ENCODE results near the gene GNPDA1.
A peak's percentile ranks its signal among the peaks of the same experiment; 100 is the strongest.

The GNPDA1 gene

DNA sequence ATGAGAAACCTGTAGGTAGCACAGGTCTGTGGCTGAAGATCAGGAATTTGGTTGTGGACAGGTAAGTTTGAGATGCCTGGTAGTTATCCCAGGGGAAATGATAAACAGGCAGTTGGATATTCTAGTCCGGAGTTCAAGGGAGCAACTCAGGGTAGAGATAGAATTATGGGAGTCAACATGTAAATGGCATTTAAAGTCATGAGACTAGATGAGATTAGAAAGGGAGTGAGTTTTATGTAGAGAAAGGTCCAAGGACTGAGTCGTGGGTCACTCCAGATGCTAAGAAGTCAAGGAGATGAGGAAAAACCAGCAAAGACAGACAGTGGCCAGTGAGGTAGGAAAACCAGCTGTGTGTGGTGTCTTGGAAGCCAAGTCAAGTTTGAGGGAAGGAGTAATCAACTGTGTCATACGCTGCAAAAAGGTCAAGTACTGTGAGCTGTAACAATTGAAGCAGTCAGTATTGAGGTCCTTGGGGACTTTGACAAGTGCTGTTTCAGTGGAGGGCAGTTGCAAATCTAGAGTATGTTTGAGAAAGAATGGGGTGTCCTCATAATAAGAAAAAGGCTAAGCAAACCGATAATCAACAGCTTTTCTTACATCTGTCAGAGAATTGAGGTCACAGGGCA lies 18.2 kb downstream of the GNPDA1 start:
- DNase-seq (ENCODE audit: low spot score), result no peak

GRCh38 chr5:141992349-141992963 lies 20.4 kb downstream of the GNPDA1 start:
- DNase-seq (ENCODE audit: low spot score), result peak; percentile 67

GRCh38 chr5:141989720-141990119 lies 23.1 kb downstream of the GNPDA1 start:
- DNase-seq (ENCODE audit: low spot score), result no peak

DNA sequence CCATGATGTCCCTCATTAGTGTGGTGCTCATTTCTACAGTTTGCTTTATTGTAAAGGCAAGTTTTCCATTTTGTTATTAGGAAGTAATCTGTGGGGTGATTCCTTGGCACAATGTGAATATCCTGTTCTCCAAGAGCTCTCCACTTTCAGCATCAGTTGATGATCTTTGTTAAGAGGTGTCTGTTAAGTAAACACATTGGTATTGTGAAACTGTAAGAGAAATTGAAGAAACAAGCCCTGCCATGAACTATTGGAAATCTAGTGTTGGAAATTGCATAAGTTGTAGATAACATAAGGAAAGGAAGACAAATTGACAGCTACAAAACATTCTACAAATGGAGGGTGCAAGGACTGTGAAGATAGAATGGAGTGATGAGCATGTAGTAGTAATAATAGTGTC lies 26.8 kb downstream of the GNPDA1 start:
- no peak for DNase-seq (ENCODE audit: low spot score)

GRCh38 chr5:141982626-141983025 lies 30.2 kb downstream of the GNPDA1 start:
- DNase-seq (ENCODE audit: low spot score), result no peak

- DNase-seq (ENCODE audit: low spot score), result no peak
Observed at GRCh38 chr5:141978389-141978788, 34.4 kb downstream of the GNPDA1 start.

- no peak for DNase-seq (ENCODE audit: low spot score)
Observed at GRCh38 chr5:141976176-141976575, 36.7 kb downstream of the GNPDA1 start.

DNA sequence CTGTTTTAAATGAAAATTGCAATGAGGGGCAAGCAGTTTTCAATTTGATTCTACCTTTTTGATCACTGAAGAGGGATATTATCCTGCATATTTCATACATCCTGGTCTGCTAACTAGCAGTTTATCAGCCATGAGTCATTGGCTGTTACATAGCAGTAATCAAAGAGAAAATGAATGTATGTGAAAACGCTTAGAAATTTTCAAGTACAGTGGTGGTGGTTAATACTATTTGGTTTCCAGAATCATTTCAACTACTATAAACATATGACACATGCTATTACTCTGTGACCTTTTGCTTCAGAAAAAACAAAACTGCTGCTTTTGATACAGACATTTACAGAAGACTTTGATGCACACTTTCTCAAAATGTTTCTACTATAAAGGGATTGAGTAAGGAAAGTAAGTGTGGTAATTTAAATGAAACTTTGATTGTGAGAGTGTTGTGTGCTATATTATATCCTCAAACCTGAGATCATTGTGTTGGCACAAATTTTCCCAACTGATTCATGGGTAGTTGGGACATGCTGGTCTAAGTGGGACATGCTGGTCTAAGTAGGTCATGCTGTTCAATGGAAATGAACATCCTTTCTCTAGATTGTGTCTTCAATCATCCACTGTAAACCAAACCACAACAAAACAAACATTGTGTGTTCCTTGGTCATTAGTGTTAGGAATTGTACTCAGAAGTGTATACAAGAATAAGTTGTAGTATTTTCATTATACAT lies 38.8 kb downstream of the GNPDA1 start:
- no peak for DNase-seq (ENCODE audit: low spot score)

DNA sequence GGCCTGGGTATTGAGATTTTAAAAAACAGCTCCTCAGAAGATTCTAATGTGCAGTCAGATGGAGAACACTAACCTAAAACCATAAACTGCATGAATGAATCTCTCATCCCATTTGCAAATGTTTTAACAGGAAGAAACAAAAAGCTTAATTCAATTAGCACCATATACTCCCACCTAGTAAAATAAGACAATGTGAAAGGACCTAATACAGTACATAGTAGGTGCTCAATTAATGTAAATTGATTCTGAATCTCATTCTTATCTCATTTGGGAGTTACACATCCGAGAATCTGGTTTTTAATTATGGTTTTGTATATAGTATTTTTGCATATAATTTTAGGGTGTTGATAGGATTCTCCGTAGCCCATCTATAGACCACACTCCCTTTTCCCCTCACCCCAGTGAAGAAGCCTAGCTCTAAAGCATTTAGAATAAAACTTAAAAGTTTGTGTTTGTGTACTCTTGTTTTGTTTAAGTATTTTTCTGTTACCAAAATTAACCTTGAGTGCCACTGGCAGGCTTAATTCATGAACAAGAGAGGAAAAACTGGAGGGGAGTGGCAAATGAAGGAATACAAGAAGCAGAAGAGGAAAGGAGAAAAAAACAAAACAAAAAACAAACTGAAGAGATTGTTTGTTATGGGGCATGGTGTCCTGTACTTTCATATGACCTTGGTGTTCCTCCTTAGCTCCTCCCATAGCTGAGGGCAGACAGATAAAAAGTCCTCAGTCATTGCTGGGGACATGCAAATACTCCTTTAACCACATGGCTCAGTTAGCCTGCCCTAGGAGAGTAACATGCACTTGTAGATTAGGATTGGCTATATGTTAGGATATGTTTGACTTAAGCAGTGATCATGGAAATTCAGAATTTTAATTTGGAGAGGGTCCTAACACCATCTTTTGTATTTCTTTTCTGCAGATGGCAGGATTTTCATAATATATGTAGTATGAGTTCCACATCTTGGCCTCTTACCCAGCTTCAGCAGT lies 42.8 kb downstream of the GNPDA1 start:
- peak; percentile 52 for DNase-seq (ENCODE audit: low spot score)

DNA sequence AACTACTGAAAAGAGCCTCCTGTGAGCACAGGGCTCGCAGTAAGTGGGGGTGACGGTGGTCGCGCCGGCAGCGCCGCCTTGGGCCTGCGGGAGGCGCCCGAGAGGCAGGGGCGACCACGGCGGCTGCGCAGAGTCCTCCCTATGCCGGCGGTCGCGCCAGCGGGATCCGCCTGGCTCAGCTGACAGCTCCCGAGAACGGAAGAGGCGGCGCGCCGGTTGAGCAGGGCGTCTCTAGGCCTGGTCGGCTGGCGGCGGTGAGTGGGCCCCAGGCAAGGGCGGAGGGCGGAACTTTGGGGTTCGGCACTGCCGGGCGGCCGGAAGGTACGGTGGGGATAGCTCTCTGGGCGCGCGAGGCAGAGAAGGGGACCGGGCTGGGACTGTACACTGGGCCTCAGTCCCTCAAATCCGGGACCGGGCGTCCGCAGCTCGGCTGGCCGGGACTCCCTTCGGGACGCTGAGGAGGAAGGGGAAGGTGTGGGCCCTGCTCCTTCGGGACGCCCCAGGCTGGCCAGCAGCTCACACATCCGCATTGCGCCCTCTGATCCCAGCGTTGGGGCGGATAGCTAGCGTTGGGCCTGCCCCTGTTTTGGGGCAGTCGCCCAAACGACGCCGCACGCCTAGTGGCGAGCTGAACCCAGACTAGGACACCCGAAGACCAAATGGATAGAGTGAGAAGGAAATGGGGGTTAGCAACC lies 43.8 kb downstream of the GNPDA1 start, which contains the start of gene RNF14:
Gene RNF14 (plus strand): TSS at position 192 of the 695 bp plus-strand sequence. CDS start 4,484 bp downstream, outside the sequence.
- peak; percentile 97 for DNase-seq (ENCODE audit: low spot score)

DNA sequence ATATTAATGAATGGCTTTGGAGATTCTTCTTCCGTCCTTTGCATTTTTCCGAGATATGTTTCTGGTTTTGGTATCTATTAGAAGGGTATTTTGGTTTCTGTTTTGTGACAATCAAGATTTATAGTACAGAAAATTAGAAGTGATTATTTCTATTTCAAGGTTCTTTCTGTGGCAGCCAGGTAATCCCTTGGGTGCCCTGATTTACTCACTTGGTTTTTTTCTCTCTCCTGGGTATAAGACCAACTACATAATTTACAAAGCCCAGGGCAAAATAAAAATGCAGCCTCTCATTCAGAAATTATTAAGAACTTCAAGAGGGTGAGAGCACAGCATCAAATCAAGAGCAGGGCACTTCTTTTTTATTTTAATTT lies 45.9 kb downstream of the GNPDA1 start:
- no peak for DNase-seq (ENCODE audit: low spot score)

DNA sequence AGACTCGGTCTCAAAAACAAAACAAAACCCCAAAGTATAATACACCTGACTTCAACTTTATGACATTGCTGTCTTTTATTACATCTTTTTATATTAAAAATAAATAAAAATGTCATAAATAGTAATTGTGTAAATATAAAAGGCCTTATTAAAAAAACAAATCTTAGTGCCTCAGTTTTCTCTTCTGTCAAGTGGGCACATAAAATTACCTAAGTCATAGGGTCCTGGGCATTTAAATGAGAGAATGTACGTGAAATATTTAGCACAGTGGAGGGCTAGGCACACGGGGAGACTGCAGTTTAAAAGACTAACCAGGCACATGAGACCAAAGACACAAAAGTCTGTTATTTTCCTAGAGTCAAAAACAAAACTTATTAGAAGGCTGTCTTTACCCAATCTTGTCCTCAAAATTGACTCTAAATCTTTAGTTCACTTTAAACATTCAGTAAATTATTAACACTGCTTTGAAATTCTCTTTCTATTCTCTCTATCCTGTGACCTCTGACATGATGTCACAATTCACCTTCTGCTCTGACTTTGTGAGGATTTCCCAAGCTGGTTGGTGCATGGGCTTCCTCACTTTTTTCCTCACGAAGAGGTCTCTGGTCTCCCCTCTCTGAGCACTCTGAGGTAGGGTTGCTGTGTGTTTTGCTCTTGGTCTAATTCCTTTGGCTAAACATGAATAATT lies 46.4 kb downstream of the GNPDA1 start:
- DNase-seq (ENCODE audit: low spot score), result no peak

GRCh38 chr5:141965071-141965470 lies 47.8 kb downstream of the GNPDA1 start:
- no peak for DNase-seq (ENCODE audit: low spot score)

DNA sequence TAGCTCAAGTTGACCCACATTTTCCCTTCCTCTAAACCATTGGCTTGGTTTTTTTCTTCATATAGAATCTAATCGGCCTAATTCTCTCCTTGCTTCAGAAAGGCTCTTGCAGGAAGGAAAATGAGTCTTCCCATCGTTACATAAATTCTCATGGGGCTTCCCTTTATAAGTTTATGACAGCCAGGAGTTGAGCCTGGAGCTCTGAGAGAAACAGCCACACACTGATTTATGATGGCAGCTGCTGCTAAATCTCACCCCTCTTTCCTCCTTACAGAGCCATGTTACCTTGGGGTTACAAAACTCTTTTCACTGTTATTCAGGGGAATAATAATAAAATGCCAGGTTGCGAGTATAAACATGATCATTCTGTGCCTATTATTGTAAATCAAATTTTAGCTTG lies 49.1 kb downstream of the GNPDA1 start:
- no peak for DNase-seq (ENCODE audit: low spot score)

DNA sequence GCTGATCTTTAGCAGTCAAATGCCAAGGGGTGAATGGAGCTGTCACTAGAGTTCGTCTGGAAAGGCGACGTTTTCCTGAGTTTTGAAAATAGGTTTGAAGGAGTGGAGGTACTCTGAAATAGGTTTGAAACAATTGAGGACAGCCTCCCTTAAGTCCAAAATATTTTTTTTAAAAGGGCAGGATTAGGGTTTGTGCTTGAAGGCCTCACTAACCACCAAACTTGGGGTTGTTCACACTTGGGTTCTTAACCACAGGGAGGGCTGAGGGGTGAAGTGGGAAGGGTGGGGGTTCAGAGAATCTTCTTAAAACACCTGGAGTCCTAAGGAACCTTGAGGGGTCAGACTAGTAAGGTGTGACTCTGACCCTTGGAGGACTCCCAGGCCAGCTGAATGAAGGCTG lies 51.4 kb downstream of the GNPDA1 start:
- DNase-seq (ENCODE audit: low spot score), result no peak

GRCh38 chr5:141960449-141961323 lies 52.1 kb downstream of the GNPDA1 start:
- DNase-seq (ENCODE audit: low spot score), result peak; percentile 93

DNA sequence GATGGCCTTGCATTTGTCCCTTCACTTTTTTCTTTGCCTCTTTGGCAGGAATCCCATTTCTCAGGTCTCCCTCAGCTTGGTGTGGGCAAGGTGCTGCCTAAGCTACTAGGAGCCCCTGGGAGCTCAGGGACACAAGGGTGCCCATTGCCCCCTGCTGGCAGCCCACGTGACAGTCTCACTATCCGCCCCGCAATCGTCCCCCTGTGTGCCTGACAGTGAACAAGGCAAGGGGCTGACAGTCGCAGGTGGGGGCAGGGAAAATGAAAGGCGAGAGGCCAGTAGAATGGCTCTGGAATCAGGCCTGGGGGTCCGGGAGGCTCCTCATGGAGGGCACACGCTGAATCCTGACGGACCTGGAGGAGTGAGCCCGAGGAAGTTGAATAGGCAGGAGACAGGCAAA lies 52.8 kb downstream of the GNPDA1 start:
- peak; percentile 18 for DNase-seq (ENCODE audit: low spot score)

- peak; percentile 21 for DNase-seq (ENCODE audit: low spot score)
Observed at GRCh38 chr5:141958546-141959172, 54.2 kb downstream of the GNPDA1 start.

GRCh38 chr5:141958113-141958512 lies 54.7 kb downstream of the GNPDA1 start, which contains the start of gene PCDH12:
TSS of gene PCDH12 (minus strand) at chr5:141958202. CDS start at chr5:141957851, 351 bp downstream.
- DNase-seq (ENCODE audit: low spot score), result peak; percentile 35

Measured in activated CD4-positive, alpha-beta T cell treated with anti-CD3 and anti-CD28 coated beads, Interleukin-2, Interleukin-4, amounts not matched to agents 100 ng/mL and 50 ng/mL, durations not matched to agents 16 hours and 8 hours (primary cell).